IMR-90 (cell line): Measurements from ENCODE around the gene GTF2H1. TPM values are rescaled to one million over a fixed set of nuclear protein-coding genes. Genes with fewer than 3 reads are reported as not detected.

Experiments
- ATAC-seq: fragments of 200-7000 bp; cut with Tn5 transposase; 2 replicates; pipeline ENCODE4 v1.9.1; 2020; ENCODE audit warnings: low read depth, mild to moderate bottlenecking, moderate library complexity
- BruUV-seq: library from RNA; stranded (reverse); fragments of 400-500 nt; replicated peaks from 2 replicates; lab custom pipeline; 2021; lab: Mats Ljungman, UMichigan
- CTCF ChIA-PET: fragments of 300-600 bp; formaldehyde crosslinking; extraction: SDS; loops from one replicate; lab custom pipeline; 2021; ENCODE audit warnings: antibody characterized with exemption; lab: Yijun Ruan, JAX
- POLR2A ChIA-PET: fragments of 300-600 bp; sonication (Branson Sonifier 250); formaldehyde crosslinking; loops from one replicate; lab custom pipeline; 2022; ENCODE audit warnings: antibody characterized with exemption; ENCODE audit not compliant: unreplicated experiment; lab: Charles Lee
- DNase-seq: peaks from one replicate; pipeline ENCODE4 v3.0.0; 2013
- H2AFZ ChIP-seq: replicated peaks from 2 replicates; pipeline ENCODE3; 2013; ENCODE audit warnings: low read length, mild to moderate bottlenecking; ENCODE audit not compliant: poor library complexity
- H2AK5ac ChIP-seq: 2 replicates; pipeline ENCODE4 v1.6.1; 2013; ENCODE audit warnings: low read depth, low read length, inconsistent platforms
- H2AK9ac ChIP-seq: replicated peaks from 2 replicates; pipeline ENCODE3; 2013; ENCODE audit warnings: mild to moderate bottlenecking, low read depth, low read length, moderate library complexity; ENCODE audit not compliant: poor library complexity
- H2BK120ac ChIP-seq: 2 replicates; pipeline ENCODE4 v1.6.1; 2013; ENCODE audit warnings: low read depth, low read length, inconsistent platforms
- H2BK15ac ChIP-seq: 3 replicates; pipeline ENCODE4 v1.6.1; 2013; ENCODE audit warnings: low read depth, low read length, inconsistent platforms
- H2BK20ac ChIP-seq: 2 replicates; pipeline ENCODE4 v1.6.1; 2013; ENCODE audit warnings: low read depth, mild to moderate bottlenecking, inconsistent platforms, low read length, moderate library complexity
- H2BK5ac ChIP-seq: 2 replicates; pipeline ENCODE4 v1.6.1; 2013; ENCODE audit warnings: mild to moderate bottlenecking, low read depth, low read length, inconsistent platforms; ENCODE audit not compliant: poor library complexity, severe bottlenecking
- H3K14ac ChIP-seq: replicated peaks from 2 replicates; pipeline ENCODE4 v1.6.1; 2013; ENCODE audit warnings: low read depth, low read length, inconsistent platforms
- H3K18ac ChIP-seq: 2 replicates; pipeline ENCODE4 v1.6.1; 2013; ENCODE audit warnings: low read depth, low read length, control low read depth
- H3K23ac ChIP-seq: 2 replicates; pipeline ENCODE4 v1.6.1; 2013; ENCODE audit warnings: low read depth, low read length, inconsistent platforms
- H3K27ac ChIP-seq: 2 replicates; pipeline ENCODE4 v1.5.1; 2013; ENCODE audit warnings: mild to moderate bottlenecking, control low read depth, low read length; ENCODE audit not compliant: insufficient read depth
- H3K27me3 ChIP-seq: 2 replicates; pipeline ENCODE4 v1.6.1; 2013; ENCODE audit warnings: low read length; ENCODE audit not compliant: control insufficient read depth, insufficient read depth
- H3K36me3 ChIP-seq: 2 replicates; pipeline ENCODE4 v1.6.1; 2013; ENCODE audit warnings: low read length, mixed read lengths; ENCODE audit not compliant: control insufficient read depth, insufficient read depth
- H3K4ac ChIP-seq: 2 replicates; pipeline ENCODE4 v1.6.1; 2013; ENCODE audit warnings: low read depth, low read length, inconsistent platforms
- H3K4me1 ChIP-seq: 2 replicates; pipeline ENCODE4 v1.6.1; 2013; ENCODE audit warnings: low read length, mixed read lengths; ENCODE audit not compliant: control insufficient read depth, insufficient read depth
- H3K4me2 ChIP-seq: 2 replicates; pipeline ENCODE4 v1.6.1; 2013; ENCODE audit warnings: low read depth, mild to moderate bottlenecking, control low read depth, low read length, moderate library complexity
- H3K4me3 ChIP-seq: 2 replicates; pipeline ENCODE4 v1.5.1; 2013; ENCODE audit warnings: low read depth, mild to moderate bottlenecking, control low read depth, low read length, moderate library complexity; ENCODE audit not compliant: insufficient read depth
- H3K56ac ChIP-seq: 2 replicates; pipeline ENCODE4 v1.6.1; 2013; ENCODE audit warnings: low read length, inconsistent platforms; ENCODE audit not compliant: insufficient read depth; ENCODE audit errors: extremely low read depth
- H3K79me1 ChIP-seq, 2 experiments: 2 replicates each; pipeline ENCODE4 v1.6.1; 2013; ENCODE audit warnings: low read length in 2 of 2, inconsistent platforms in 1 of 2, low read depth in 1 of 2
- H3K9ac ChIP-seq: 2 replicates; pipeline ENCODE4 v1.6.1; 2013; ENCODE audit warnings: low read depth, low read length, control low read depth
- H3K9me1 ChIP-seq: 2 replicates; pipeline ENCODE4 v1.6.1; 2013; ENCODE audit warnings: low read length, inconsistent platforms; ENCODE audit not compliant: insufficient read depth
- H3K9me3 ChIP-seq: 2 replicates; pipeline ENCODE4 v1.6.1; 2013; ENCODE audit warnings: low read length; ENCODE audit not compliant: control insufficient read depth, insufficient read depth
- H4K20me1 ChIP-seq: 2 replicates; pipeline ENCODE4 v1.6.1; 2013; ENCODE audit warnings: low read length, inconsistent platforms; ENCODE audit not compliant: insufficient read depth
- H4K5ac ChIP-seq: 2 replicates; pipeline ENCODE4 v1.6.1; 2013; ENCODE audit warnings: mild to moderate bottlenecking, low read depth, low read length, control low read depth
- H4K8ac ChIP-seq, 2 experiments: 2 replicates each; pipeline ENCODE4 v1.6.1; 2013; ENCODE audit warnings: low read depth in 2 of 2, low read length in 2 of 2, control low read depth in 1 of 2, inconsistent platforms in 1 of 2
- H4K91ac ChIP-seq: 2 replicates; pipeline ENCODE4 v1.6.1; 2013; ENCODE audit warnings: low read depth, low read length, inconsistent platforms; ENCODE audit not compliant: insufficient read depth
- BHLHE40 ChIP-seq: fragments of 150-350 bp; IDR thresholded peaks from 2 replicates; pipeline ENCODE4 v1.6.1; 2016; ENCODE audit warnings: mild to moderate bottlenecking, low read depth, low read length
- CEBPB ChIP-seq: IDR thresholded peaks from 2 replicates; pipeline ENCODE4 v1.6.1; 2012; ENCODE audit warnings: low read depth, low read length, improper control_type of control experiment
- CHD1 ChIP-seq: IDR thresholded peaks from 2 replicates; pipeline ENCODE4 v1.6.1; 2012; ENCODE audit warnings: low read depth, low read length, improper control_type of control experiment
- CTCF ChIP-seq: conservative IDR thresholded peaks from 2 replicates; pipeline ENCODE4 v1.5.1; 2012; ENCODE audit warnings: mild to moderate bottlenecking, low read depth, low read length, improper control_type of control experiment
- ELK1 ChIP-seq: fragments of 150-350 bp; IDR thresholded peaks from 2 replicates; pipeline ENCODE4 v1.6.1; 2016; ENCODE audit warnings: low read depth, mild to moderate bottlenecking, low read length, moderate library complexity, borderline replicate concordance
- FOS ChIP-seq: fragments of 150-350 bp; IDR thresholded peaks from 2 replicates; pipeline ENCODE4 v1.6.1; 2016; ENCODE audit warnings: low read depth, low read length
- MAFK ChIP-seq: IDR thresholded peaks from 2 replicates; pipeline ENCODE4 v1.6.1; 2012; ENCODE audit warnings: low read depth, low read length, improper control_type of control experiment
- MAZ ChIP-seq: IDR thresholded peaks from 2 replicates; pipeline ENCODE4 v1.6.1; 2012; ENCODE audit warnings: low read depth, mild to moderate bottlenecking, low read length, improper control_type of control experiment, moderate library complexity, borderline replicate concordance
- MXI1 ChIP-seq: IDR thresholded peaks from 2 replicates; pipeline ENCODE4 v1.6.1; 2012; ENCODE audit warnings: low read depth, mild to moderate bottlenecking, low read length, moderate library complexity, borderline replicate concordance
- NFE2L2 ChIP-seq: fragments of 150-350 bp; IDR thresholded peaks from 2 replicates; pipeline ENCODE4 v1.6.1; 2016; ENCODE audit warnings: low read depth, mild to moderate bottlenecking, low read length
- POLR2A ChIP-seq: IDR thresholded peaks from 2 replicates; pipeline ENCODE4 v1.6.1; 2012; ENCODE audit warnings: mild to moderate bottlenecking, low read depth, low read length
- RAD21 ChIP-seq: IDR thresholded peaks from 2 replicates; pipeline ENCODE4 v1.6.1; 2012; ENCODE audit warnings: low read length, improper control_type of control experiment
- RCOR1 ChIP-seq: IDR thresholded peaks from 2 replicates; pipeline ENCODE4 v1.6.1; 2012; ENCODE audit warnings: mild to moderate bottlenecking, low read length, improper control_type of control experiment; ENCODE audit not compliant: insufficient replicate concordance
- RFX5 ChIP-seq: IDR thresholded peaks from 2 replicates; pipeline ENCODE4 v1.8.0; 2012; ENCODE audit warnings: low read depth, mild to moderate bottlenecking, low read length, moderate library complexity
- SMC3 ChIP-seq: fragments of 150-350 bp; IDR thresholded peaks from 2 replicates; pipeline ENCODE4 v1.6.1; 2016; ENCODE audit warnings: low read depth, mild to moderate bottlenecking, antibody characterized with exemption, low read length, moderate library complexity
- USF2 ChIP-seq: fragments of 150-350 bp; IDR thresholded peaks from 2 replicates; pipeline ENCODE4 v1.6.1; 2017; ENCODE audit warnings: mild to moderate bottlenecking, antibody characterized with exemption, low read length, low read depth
- WGBS, 2 experiments: methylation state at CpG; one replicate each; pipeline versions ENCODE4 v1.1.5 to v1.1.7; 2013; ENCODE audit warnings: missing lambda C conversion rate in 2 of 2; ENCODE audit not compliant: insufficient read length in 1 of 2; ENCODE audit errors: extremely low coverage in 2 of 2; 5-methylcytosine and 5-hydroxymethylcytosine counted together
- dilution Hi-C: fragments of 300-500 bp; cut with HindIII; formaldehyde crosslinking; loops from one replicate; pipeline ENCODE4 v1.14.3; 2018; ENCODE audit warnings: low sequenced_read_pairs; ENCODE audit not compliant: unreplicated experiment
- in situ Hi-C: fragments of 300-500 bp; cut with MboI; formaldehyde crosslinking; loops from 3 replicates; pipeline ENCODE4 v1.14.3; 2019; ENCODE audit warnings: low sequenced_read_pairs, inconsistent platforms, mixed read lengths
- intact Hi-C: fragments of 100-400 bp; cut with micrococcal nuclease; formaldehyde crosslinking; loops from 2 replicates; pipeline ENCODE4 v1.10.0; 2022
- polyA plus RNA-seq, 3 experiments: library from polyadenylated mRNA; depleted of rRNA; stranded (reverse); fragments of >200 nt; gene quantifications; 2 replicates each; pipeline ENCODE4 v1.2.3, GENCODE V29; 2012; ENCODE audit warnings: low replicate concordance in 1 of 3
- total RNA-seq: library from RNA; depleted of rRNA; stranded (reverse); fragments of >200 nt; gene quantifications from 2 replicates; pipeline ENCODE4 v1.2.3, GENCODE V29; 2012

The GTF2H1 gene
- total and polyA plus RNA-seq, 2 of the 4 experiments (the other 2 are of a cell fraction), result 25.0 to 67.0 TPM

- Histone ChIP-seq H3K4me1 (no peaks in the 10 kb centered on the region; the same call in 1 of the 2 replicates), H3K79me1 (no peaks in the 10 kb centered on the region), H3K4me2 (no peak overlapping the region), H3K23ac (no peak overlapping the region), H3K9ac (no peak overlapping the region), H3K9me1 (peaks cover 2% of the 10 kb centered on the region; the same call in 1 of the 2 replicates), H2AK5ac (no peak overlapping the region), H4K91ac (no peak overlapping the region), H3K36me3 (peaks cover 6% of the 10 kb centered on the region), H3K4me3 (no peak overlapping the region), H4K20me1 (no peaks in the 10 kb centered on the region), H2BK120ac (no peak overlapping the region), H2AFZ (no peak overlapping the region), H3K4ac (no peak overlapping the region), H2BK15ac (no peak overlapping the region), H3K9me3 (no peaks in the 10 kb centered on the region), H3K56ac (no peak overlapping the region), H4K8ac (no peak overlapping the region), H3K18ac (no peak overlapping the region), H3K14ac (no peak overlapping the region), H3K27me3 (no peaks in the 10 kb centered on the region), H2BK5ac (no peak overlapping the region), H3K27ac (no peak overlapping the region), H2AK9ac (no peak overlapping the region), H2BK20ac (no peak overlapping the region), H4K5ac (no peak overlapping the region)
- DNase-seq (no peak), ATAC-seq (no peak)
- ChIA-PET CTCF (no interaction called here), POLR2A (no interaction called here)
- intact Hi-C loops (no loop called here), in situ Hi-C loops (no loop called here), dilution Hi-C loops (no loop called here)
- TF ChIP-seq RAD21 (no peak), NFE2L2 (no peak), RCOR1 (no peak), RFX5 (no peak), CHD1 (no peak), MXI1 (no peak), CTCF (no peak), FOS (no peak), SMC3 (no peak), CEBPB (no peak), POLR2A (no peak), MAFK (no peak), USF2 (no peak), ELK1 (no peak), BHLHE40 (no peak), MAZ (no peak)
- BruUV-seq, result no TSS peak
- no CpG with 5 or more reads among the region's 2 CpGs for WGBS, 2 experiments
These were observed 49.8 kb downstream of the GTF2H1 start for GRCh38 chr11:18372201-18372600.
